DMS114 treated with DMSO at 0.1 percent for 48 hours (cell line): ENCODE data around the gene SLC17A9.
"Not testable (repeated sequence)": the region's sequence is repeated elsewhere in the genome, so short reads cannot be mapped to it uniquely, and the experiment has no call there.

Experiments used
- DNase-seq: peaks from one replicate; lab custom pipeline; 2025; ENCODE audit not compliant: unreplicated experiment; lab: John Stamatoyannopoulos, UW

SLC17A9 gene

DNA sequence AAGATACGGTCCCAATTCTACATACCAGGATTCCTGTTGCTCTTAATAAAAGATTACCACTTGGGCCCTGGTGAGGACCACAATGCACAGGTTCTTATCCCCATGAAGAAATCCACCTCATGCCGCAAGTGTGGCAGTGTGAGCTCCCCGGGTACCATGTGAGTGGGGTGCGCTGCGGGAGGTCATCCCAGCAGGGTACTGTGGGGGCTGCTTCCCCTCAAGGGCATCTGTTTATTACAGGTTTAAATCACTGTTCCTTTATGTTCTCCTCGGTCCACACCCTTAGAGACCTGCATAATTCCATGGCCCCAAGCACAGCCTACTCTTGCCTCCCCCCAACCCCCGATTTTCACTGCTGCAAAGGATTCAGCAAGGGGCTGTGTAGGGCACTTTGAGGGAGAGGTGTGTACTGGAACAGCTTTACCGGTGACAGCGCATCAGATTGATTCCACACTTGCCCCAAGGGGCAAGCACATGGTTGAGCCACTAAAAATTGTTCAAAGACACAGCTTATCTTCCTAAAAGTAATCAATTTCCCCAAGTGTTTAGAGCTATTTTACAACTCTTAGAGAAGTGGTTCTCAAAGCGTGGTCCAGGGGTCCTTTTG, 32.4 kb upstream of the SLC17A9 start:
- DNase-seq = no peak

GRCh38 chr20:62921119-62921687, 31.3 kb upstream of the SLC17A9 start:
- DNase-seq = peak; percentile 16

DNA sequence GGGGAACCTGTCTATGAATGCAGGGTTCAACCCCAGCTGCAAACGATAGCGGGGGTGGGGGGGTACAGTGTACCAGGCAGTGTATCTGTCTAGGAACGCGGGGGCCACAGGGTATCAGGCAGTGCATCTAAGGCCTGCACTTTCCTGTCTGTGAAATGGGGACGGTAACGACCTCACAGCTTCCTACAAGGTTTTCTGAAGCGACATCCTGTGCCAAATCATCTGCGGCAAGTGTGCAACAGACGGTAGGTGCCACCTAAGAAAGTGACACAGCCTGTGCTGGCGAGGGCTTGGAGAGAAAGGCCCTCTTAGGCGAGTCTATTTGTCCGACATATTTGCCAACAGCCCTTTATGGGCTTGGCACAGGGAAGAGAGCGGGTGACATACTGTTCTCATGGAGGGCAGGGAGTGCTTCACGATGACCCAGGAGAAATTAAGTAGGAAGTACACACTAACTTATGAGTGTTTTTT, 30.0 kb upstream of the SLC17A9 start:
- DNase-seq = no peak

- DNase-seq = not testable (repeated sequence)
Observed at GRCh38 chr20:62923059-62923668, 29.3 kb upstream of the SLC17A9 start.

DNA sequence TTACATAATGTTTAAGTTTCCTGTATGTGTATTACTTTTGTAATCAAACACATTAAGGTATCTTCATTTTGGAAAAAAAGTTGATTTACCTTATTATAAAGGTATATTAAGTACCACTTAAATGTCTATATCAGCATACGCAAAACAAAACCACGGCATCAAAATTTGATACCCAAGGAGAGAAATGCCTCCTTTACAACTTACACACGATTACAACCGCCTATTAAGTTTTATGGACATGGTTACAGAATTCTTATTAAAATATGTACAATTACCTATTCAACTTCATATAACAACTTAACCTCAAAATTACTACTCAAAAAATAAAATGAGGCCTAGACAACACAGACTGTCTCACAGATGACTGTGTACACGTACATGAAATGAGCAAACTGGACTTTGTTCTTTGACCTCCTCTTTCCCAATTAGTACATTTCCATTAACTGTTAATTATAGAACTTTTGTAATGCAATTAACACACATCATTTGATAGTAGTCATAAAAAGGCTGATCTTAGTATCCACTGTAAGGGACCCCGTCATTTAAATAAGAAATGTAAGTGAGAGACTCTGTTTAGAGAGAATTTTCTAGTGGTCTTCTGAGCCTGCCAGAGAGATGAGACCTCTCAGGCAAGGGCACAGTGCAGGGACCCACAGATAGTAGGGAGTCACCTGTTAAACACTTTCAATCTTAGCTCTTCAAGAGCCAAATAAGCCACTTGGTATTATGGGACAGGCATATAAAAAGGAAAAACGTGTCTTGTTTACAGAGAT, 28.7 kb upstream of the SLC17A9 start:
- DNase-seq = no peak

GRCh38 chr20:62924442-62925075, 27.9 kb upstream of the SLC17A9 start:
- DNase-seq = no peak

GRCh38 chr20:62925076-62925419, 27.5 kb upstream of the SLC17A9 start:
- no peak for DNase-seq

DNA sequence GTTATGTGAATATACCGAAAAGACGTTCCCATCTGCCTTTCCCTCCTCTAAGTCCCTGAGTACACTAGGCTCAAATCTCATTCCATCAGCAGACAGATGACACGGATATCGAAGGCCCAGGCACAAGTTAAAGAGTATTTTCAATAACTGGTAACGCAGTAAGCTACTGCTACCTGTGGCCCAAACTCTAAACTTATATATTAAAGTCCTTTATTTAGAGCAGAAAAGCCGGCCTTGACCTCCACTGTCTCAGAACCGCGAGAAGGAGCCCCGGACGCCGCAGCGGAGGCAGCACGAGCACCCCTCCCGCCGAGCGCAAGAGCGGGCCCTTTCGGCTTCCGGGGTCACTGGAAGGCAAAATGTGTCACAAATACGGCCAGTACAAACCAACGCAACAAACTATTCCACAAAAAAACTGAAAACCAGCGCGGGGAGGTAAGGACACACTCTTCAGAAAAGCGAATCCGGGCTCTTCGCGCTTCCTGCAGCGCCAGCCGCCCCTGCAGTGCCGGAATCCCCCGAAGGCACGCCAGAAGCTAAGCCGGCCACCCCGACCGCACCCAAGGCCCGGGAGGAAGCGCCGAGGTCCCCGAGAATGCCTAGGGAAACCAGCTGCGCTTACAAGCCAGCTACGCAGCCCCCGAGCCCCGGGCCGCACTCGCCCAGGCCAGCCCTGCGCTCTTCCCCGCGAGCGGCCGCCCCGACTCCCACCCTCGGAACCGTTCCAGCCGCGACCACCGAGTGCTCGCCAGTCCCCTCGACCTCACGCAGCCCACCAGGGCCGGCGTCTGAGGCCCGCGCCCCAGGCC, 26.9 kb upstream of the SLC17A9 start:
- no peak for DNase-seq

DNA sequence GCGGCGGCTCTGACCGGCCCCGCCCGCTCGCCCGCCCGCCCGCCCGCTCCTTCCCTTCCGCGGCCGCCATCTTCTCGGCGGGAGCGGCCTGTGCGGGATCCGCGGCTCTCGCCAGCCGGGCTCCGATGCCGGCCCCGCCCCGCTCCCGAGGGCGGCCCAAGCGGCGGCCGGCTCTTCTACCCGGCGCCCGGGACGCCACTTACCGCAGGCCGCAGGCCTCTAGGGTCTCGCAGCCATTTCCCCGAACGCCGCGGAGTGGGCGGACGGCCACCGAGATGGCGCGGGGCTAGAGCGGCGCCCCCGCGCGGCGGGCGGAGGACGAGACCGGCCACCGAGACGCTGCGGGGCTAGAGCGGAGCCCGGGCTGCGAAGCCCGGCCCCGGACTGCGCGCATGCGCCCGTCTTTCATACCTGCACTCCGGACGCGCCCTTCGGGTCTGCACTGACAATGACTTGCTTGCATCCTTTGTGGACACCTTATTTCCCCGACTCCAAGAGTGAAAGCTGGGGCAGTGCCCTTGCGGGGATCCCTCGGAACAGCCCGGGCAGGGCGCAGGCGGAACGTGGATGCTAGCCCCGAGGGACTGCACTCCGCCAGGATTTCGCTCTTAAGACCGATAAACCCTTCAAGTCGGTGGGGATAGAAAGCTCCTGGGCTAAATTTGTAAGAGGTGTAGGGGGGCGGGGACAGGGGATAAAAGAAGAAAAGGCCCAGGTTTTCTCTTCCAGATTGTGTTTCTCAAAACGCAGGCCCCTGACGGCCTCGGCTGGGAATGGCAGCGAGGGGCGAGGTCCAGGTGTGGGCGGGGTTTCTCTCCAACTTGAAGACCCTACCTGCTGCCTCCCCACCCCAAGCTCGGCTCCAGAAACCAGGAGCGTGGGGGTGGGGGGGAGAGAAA, 26.0 kb upstream of the SLC17A9 start, which contains the start of gene DIDO1:
Gene DIDO1 (minus strand): TSS at position 277 of the 899 bp plus-strand sequence.
- peak; percentile 74 for DNase-seq

- peak; percentile 13 for DNase-seq
Observed at GRCh38 chr20:62927128-62927705, 25.3 kb upstream of the SLC17A9 start.

DNA sequence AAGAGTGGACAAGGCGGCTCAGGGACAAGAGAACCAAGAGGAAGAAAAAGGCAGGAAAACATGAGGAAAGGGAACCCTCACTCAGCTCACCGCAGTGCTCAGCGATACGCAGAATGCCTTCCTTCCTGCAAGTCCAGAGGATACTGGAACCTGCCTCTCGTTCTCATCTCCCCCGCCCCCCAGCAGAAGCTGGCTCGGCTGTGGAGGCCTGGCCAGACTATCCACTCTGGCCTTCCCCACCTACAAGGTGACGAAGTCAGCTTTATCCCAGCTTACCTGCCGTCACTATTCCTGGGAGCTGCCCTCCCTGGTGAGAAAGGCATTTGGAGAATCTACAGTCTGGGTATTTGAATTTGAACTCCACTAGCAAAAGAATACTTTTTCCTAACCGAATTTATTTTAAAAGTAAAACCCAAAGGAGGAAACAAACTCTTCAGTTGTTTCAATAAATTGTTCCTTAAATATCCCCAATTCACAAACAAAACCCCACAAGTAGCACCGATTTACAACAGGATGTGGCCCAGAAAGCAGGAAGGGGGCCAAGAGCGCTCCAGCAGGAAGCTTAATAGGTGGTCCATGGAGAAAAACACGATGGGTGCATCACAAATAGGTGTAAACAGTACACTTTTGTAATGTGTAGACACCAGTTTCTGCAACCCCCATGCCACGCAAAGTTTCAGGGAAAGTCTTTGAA, 24.1 kb upstream of the SLC17A9 start:
- no peak for DNase-seq

- DNase-seq = no peak
Observed at GRCh38 chr20:62929051-62929538, 23.4 kb upstream of the SLC17A9 start.

DNA sequence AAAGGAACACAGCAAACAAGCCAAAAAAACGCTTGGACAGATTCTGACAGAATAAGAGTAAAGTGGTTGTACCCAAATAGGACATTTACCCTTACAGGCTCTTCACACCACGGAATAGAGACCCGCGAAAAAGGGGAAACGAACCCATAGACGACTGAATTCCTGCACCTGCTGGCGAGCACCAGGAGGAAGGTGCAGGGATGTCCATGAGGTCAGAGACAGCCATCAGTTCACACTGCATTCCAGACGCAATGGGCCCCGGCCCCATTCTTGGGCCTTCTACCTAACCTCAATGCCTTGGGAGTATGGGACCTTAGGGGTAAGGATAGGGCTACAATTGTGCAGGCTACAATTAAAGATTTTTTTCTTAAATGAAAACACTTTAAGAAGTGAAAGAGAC, 21.0 kb upstream of the SLC17A9 start:
- no peak for DNase-seq

- no peak for DNase-seq
Observed at GRCh38 chr20:62933966-62934365, 18.5 kb upstream of the SLC17A9 start.

DNA sequence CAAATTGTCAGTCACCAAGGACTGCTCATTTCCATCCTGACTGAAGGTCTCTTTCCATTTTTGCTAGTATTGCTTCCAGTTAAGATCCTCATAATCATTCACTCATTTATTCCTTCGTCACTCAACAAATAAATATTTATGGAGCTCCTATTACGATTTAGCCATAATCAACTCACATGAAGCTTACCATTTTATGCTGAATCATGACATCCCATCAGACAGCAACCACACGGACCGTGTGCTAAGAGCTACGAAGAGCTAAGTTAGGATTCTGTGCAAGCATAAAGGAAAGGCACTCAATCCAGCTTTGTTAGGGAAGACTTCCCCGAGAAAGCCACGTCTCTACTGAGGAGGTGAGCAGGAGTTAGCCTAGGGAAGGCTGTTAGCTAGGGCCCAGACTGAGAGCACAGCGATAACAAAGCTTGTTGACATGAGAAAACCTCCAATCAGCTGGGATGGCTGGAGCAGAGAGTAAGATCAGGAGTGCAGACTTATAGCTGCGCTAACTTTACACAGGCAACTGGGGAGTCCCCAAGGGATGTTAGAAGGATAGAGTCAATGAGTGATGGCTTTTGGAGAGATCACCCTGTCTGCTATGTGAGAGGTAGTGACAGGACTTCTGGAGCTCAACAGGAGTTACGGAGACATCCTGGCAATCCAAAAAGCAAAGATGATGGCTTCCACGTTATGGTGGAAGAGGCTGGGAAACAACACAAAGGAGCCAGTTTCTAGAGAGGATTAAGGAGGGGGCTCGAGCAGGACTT, 17.1 kb upstream of the SLC17A9 start:
- DNase-seq = no peak

GRCh38 chr20:62935968-62936585, 16.4 kb upstream of the SLC17A9 start:
- no peak for DNase-seq
